HG03439 (cell line): ENCODE results near the gene ANKRD62.

ENCODE experiments used
- ATAC-seq: cut with Tn5 transposase; IDR thresholded peaks from one replicate; pipeline ENCODE4 v1.9.1; 2021; ENCODE audit warnings: mild to moderate bottlenecking, moderate library complexity; ENCODE audit not compliant: unreplicated experiment

The ANKRD62 gene

GRCh38 chr18:12093520-12094257, at the start of gene ANKRD62:
TSS of gene ANKRD62 (plus strand) at chr18:12093843. CDS start at chr18:12094018, 175 bp downstream.
- no peak for ATAC-seq

GRCh38 chr18:12044591-12044990, 49.1 kb upstream of the ANKRD62 start:
- ATAC-seq = no peak

DNA sequence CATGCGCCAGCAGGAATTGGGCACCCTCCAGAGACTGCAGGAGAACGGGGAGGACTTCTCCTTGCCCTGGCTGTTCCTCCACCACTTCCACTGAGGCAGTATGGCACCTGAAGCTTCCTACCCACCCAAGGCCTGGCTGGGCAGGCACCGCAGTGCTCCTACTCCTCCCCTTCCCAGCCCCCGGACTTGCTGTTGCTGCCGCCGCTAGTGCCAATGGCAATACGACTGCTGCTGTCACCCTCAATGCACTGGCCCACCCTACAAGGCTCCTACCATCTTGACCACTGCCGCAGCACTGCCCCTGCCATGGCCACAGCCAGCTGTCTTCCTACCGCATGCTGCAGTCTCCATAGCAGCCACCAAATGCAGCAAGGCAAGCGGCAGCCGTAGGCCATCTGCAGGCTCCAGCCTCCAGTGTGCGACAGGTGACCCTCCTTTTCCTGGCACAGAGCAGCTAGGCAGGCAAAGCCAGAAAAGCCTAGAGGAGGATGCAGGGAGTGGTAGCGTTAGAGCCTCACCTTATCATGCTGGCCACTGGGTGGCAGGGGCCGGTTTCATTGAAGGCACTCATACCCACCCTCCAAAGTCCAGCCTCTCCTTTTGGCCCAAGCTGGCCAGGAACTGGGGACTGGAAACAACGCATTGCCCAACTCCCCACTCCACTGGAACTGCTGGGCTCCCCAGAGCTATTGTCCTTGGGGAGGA, 47.4 kb upstream of the ANKRD62 start:
- no peak for ATAC-seq

GRCh38 chr18:12046751-12047335, 46.8 kb upstream of the ANKRD62 start:
- ATAC-seq = no peak

DNA sequence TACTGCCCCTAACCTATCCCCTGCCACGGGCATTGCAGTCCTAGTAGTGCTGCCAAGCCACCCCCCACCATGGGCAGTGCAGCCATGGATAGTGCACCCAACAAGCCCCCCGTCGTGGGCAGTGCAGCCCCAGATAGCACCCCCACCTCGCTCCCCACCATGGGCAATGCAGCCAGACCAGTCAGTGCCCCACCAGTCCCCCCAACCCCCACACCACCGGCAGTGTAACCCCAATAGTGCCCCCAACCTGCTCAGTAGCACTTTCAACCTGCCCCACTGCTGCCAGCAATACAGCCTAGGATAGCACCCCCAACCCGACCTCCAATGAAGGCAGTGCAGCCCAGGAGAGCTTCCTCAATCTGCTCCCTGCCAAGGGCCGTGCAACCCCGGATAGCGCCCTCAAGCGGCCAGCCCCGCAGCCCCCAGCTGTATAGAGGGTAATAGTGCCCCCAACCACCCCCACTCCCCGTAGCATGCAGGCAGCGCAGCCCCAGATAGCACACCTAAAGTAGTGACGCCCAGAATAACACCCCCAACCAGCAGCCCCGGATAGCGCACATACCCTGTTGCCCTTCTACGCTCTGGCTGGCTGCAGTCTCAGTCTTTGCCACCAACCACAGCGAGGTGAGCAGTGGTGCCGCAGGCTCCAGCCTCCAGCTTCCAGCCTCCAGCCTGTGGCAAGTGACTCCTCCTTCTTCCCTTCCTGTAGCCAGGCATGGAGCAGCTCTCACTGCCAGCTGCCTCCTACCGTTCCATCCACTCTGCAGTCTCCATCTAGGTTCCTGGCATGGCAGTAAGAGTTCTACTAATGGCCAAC, 45.4 kb upstream of the ANKRD62 start:
- ATAC-seq = no peak

GRCh38 chr18:12048827-12049175, 44.8 kb upstream of the ANKRD62 start:
- no peak for ATAC-seq

DNA sequence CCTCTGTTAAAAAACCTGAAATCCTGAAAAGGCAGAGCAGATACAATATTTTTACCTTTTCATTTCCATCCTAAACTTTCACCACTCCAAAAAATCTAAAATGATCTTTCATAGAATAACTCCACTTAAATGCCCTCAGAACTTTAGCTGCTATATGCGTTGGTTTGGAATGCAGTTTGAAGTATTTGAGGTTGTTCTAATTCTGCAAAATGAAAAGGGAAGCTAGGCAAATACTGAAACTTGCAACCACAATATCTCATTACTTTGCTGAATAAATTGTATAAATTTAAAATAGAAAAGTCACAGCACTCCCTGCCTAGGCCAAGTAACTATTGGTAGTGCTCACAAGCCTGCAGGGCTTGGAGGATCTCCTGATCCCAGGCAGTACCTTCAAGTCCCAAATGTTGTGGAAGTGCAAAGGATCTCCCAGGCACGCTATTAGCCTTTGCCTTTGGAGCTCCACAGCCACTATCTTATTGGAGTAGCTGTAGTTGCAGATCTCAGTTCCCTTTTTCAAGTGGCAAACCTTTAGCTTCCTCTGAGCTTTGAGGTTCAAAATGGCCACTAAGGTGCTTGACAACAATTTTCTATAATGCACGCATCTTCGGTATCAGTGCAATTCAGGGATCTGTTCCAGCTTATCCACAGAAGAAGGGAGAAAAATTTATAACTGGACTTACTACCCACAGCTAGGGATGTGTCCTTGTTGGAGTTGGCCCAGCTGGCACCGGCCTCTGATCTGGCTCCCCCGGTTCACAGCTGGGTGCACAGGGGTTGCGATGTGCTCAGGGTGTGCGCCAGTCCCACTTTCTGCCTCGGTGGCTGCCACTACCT, 43.4 kb upstream of the ANKRD62 start:
- peak; percentile 85 for ATAC-seq

GRCh38 chr18:12052866-12053265, 40.8 kb upstream of the ANKRD62 start:
- no peak for ATAC-seq

- ATAC-seq = no peak
These were observed 40.4 kb upstream of the ANKRD62 start for GRCh38 chr18:12053289-12053688.

GRCh38 chr18:12056034-12056883, 37.4 kb upstream of the ANKRD62 start:
- ATAC-seq = no peak

- ATAC-seq = no peak
These were observed 36.7 kb upstream of the ANKRD62 start for GRCh38 chr18:12056884-12057402.

GRCh38 chr18:12057419-12058039, 36.1 kb upstream of the ANKRD62 start:
- no peak for ATAC-seq

DNA sequence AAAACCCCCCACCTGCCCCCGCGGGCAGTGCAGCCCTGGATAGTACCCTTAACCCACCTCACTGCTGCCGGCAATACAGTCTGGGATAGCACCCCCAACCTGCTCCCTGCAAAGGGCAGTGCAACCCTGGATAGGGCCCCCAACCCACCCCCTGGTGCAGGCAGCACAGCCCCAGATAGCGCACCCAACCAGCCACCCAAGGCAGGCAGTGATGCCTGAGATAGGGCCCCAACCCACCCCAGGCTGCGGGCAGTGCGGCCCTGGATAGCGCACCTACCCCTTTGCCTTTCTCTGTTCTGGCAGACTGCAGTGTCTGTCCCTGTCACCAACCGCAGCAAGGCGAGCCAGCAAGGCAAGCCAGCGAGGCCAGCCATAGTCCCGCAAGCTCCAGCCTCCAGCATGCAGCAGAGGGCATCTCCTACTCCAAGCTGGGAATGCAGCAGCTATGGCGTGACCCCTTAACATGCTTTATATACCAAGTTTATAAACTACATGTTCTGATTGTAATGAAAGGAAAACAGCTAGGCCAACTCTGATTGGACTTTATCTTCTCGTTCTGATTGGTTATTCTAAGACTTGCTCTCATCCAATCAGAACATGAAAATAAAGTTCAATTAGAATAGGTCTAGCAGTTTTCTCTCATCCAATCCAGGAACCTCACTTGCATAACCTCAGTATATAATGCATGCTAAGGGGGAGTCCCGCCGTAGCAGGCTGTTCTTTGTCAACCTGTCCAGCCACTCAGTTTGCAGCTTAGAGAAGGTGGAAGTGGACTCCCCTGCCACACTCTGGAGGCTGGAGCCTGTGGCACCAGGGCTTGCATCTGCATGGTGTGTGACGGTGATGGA, 34.1 kb upstream of the ANKRD62 start:
- ATAC-seq = no peak

GRCh38 chr18:12060182-12060870, 33.3 kb upstream of the ANKRD62 start:
- no peak for ATAC-seq

GRCh38 chr18:12061685-12062084, 32.0 kb upstream of the ANKRD62 start:
- ATAC-seq = no peak

DNA sequence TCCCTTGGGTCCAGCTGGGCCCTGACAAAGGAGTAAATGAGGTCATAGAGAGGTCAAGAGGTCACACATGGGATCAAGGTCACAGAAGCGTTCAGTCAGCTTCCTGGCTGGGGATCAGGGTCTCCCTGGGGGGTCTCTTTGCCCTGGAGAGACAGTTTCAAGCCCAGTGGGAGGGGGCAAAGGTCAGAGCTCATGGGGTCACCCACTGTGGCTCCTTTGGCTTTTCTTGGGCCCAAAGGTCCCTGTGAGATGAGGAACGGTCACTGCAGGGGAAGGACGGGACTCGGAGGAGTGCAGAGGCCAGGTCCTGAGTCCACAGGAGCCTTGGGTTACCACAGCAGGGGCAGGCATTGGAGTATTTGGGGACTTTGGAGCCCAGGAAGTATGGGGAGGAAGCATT, 30.7 kb upstream of the ANKRD62 start:
- ATAC-seq = no peak

GRCh38 chr18:12064086-12064763, 29.4 kb upstream of the ANKRD62 start:
- no peak for ATAC-seq
